ENCODE results near the gene DPH1. TPM values are rescaled to one million over a fixed set of nuclear protein-coding genes. Genes with fewer than 3 reads are reported as not detected.

The DPH1 gene
- total and polyA plus RNA-seq, 2 donors: 17.4 to 36.5 TPM

DNA sequence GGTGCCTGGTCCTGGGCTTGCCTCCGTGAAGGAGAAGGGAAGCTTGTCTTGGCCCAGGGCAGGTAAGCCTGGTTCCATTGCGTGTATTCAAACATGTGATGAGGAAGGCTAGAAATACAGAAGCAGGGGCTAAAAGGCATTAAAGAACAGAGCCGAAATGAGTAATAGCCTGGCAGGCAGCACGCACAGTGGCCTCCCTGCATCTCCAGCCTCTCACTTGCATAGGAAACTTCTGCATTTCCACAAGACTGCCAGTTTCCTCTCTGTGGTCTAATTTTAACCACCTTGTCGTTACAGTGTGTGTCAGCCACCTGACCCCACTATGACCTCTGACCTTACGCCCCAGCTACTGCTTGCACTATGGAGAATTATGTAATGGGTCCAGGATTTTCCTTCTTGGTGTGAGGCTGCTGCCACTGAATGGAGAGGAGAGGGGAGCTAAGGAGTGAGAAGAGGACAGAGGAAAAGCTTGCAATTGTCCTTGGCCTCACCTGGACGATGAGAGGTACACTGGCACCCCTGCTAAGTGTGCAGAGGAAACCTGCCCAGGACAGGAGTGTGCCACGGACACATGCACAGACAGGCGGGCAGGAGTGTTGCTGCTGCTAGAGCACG lies 57.8 kb downstream of the DPH1 start:
- no peaks in the 10 kb centered on the region for H3K36me3 ChIP-seq (ENCODE audit: insufficient read depth)
- DNase-seq (ENCODE audit: extremely low spot score): no peak
- H3K4me3 ChIP-seq (ENCODE audit: low read depth, low read length): no peak overlapping the region
- H3K27ac ChIP-seq (ENCODE audit: low read depth): no peak overlapping the region
- 65% methylated on average over 10 of the region's 10 CpGs for WGBS
- H3K4me1 ChIP-seq (ENCODE audit: insufficient read depth): no peaks in the 10 kb centered on the region

DNA sequence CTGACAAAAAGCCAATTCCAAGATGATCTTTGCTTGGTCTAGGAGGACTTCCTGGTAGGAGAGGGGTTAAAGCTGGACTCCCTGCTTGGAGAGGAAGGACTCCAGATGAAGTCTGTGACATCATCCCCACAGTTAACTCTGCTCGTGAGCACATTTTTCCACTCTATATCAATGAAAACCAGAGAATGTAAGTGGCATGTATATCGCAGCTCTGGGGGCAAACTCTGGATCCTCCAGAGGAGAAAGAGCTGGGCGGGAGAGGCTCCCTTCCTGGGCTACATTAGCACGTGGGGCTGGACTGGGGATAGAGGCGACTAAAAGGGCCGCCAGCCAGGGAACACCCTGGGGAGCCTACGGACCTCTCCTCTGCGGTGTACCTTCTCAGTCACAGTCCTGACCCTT lies 59.1 kb downstream of the DPH1 start:
- no peak for DNase-seq (ENCODE audit: extremely low spot score)
- Histone ChIP-seq H3K27ac (ENCODE audit: low read depth) (peak overlapping the region; percentile 63), H3K36me3 (ENCODE audit: insufficient read depth) (no peaks in the 10 kb centered on the region), H3K4me1 (ENCODE audit: insufficient read depth) (no peaks in the 10 kb centered on the region), H3K4me3 (ENCODE audit: low read depth, low read length) (peak overlapping the region; percentile 6)
- 8% methylated on average over 8 of the region's 8 CpGs for WGBS

DNA sequence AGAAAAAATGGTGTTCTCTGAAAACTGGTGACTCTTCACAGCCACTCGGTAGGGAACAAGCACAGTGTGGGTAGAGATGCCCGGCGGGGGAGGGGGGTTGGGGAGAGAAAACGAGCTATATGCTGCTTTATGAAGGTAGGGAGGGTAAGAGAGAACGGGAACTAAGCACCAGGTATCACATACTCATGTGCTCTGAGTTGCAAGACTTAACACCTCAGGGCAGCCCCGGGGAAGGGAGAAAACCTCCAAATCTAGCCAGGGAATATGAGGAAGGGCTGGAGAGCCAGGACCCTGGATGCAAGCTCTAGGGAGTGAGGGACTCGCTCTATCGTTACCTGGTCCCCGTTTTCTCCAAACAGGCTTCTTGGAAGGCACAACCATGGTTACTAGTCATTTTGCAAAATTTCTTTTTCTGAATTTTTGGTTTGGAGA lies 60.3 kb downstream of the DPH1 start:
- no peaks in the 10 kb centered on the region for H3K36me3 ChIP-seq (ENCODE audit: insufficient read depth)
- WGBS: 60% methylated on average over 9 of the region's 9 CpGs
- no peak for DNase-seq (ENCODE audit: extremely low spot score)
- H3K27ac ChIP-seq (ENCODE audit: low read depth): peak overlapping the region; percentile 53
- H3K4me3 ChIP-seq (ENCODE audit: low read depth, low read length): no peak overlapping the region
- H3K4me1 ChIP-seq (ENCODE audit: insufficient read depth): no peaks in the 10 kb centered on the region

DNA sequence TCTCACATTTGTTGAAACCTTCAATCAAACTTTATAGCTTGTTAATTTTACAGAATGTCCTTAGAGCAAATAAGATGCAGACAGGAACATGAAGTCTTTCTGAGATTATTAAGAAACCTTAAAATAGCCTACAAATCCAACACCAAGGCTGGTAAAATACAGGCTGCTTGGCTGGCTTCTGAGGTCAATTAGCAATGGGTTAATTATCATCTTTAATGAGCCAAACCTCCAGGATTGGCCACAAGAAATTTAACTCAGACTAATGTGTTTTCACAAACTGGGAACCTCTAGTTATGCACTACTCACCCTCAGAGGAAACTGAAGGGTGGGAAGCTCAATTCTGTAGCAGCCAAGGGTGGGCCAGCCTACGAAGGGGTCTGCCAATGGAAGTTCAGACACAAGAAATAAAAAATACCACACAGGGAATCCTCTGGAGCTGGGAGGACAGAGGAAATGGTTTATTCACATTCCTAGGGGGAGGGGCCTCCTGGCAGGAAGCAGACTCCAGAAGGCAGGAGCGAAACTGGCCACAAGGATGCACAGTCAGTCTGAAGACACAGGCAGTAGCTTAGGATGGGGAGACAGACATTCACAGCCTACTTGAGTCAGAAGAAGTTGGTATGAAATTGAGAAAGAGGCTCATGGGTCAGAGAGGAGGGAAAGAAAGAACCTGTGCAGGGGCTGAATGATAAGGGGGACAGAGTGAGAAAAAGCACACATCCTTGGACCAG lies 61.0 kb downstream of the DPH1 start:
- Histone ChIP-seq H3K4me3 (ENCODE audit: low read depth, low read length) (no peak overlapping the region), H3K4me1 (ENCODE audit: insufficient read depth) (no peaks in the 10 kb centered on the region), H3K27ac (ENCODE audit: low read depth) (peak overlapping the region; percentile 35), H3K36me3 (ENCODE audit: insufficient read depth) (no peaks in the 10 kb centered on the region)
- WGBS: 18% methylated on average over 2 of the region's 2 CpGs
- no peak for DNase-seq (ENCODE audit: extremely low spot score)

DNA sequence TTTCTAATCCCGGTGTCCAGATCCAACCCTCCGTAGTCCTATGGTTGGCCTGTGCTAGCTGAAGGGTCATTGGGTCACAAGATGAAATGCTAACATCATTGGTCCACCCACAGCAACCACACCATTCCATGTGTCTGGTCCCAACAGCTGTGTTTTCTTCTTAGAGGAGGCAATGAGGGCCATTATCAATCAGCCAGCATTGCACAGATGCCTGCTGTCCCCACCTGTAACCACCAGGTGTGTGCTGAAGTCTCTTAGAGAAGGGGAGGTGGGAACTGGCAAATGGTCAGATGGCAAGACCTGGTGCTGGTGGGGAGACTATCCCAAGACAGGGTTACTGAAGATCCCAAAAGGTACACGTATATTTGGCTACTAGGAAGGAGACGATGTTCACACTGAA lies 62.3 kb downstream of the DPH1 start:
- Histone ChIP-seq H3K27ac (ENCODE audit: low read depth) (no peak overlapping the region), H3K4me3 (ENCODE audit: low read depth, low read length) (no peak overlapping the region), H3K36me3 (ENCODE audit: insufficient read depth) (no peaks in the 10 kb centered on the region), H3K4me1 (ENCODE audit: insufficient read depth) (no peaks in the 10 kb centered on the region)
- WGBS: 76% methylated on average over 4 of the region's 4 CpGs
- no peak for DNase-seq (ENCODE audit: extremely low spot score)

DNA sequence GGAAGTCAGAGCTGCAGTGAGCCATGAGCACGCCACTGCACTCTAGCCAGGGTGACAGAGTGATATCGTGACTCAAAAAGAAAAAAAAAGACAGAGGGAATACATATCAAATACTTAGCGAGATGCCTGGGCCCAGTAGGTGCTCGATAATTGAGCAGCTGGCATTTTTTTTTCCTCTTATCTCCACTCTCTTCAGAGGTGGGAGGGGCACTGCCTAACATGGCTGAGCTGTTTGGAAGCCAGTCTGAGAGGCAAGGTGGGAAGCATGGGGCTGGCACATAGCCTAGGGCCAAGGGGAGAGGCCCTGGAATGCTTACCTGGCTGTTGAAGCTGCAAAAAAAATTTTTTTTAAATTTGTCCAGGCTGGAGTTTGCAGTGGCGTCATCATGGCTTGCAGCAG lies 63.4 kb downstream of the DPH1 start:
- H3K27ac ChIP-seq (ENCODE audit: low read depth): no peak overlapping the region
- 75% methylated on average over 5 of the region's 5 CpGs for WGBS

More for the DNA sequence above, 63.4 kb downstream of the DPH1 start:
- Histone ChIP-seq H3K4me3 (ENCODE audit: low read depth, low read length) (no peak overlapping the region), H3K36me3 (ENCODE audit: insufficient read depth) (no peaks in the 10 kb centered on the region), H3K4me1 (ENCODE audit: insufficient read depth) (no peaks in the 10 kb centered on the region)
- no peak for DNase-seq (ENCODE audit: extremely low spot score)

Small RNA genes within 50 kb of the gene (small RNA-seq; reads per million reads assigned to genes)
- gene AC090617.9 (not detected), gene MIR132 (19.6 reads per million, percentile 95 among the genes with 10 or more reads in this experiment), gene MIR212 (9.0 reads per million, percentile 93 among the genes with 10 or more reads in this experiment), gene OVCA2 (not detected)

Other genes starting within 250 kb of the DPH1 start
- 14.1 TPM for gene SMYD4, start 200.3 kb upstream of the DPH1 start, total RNA-seq
- gene SMYD4, start 200.3 kb upstream of the DPH1 start, polyA plus RNA-seq: 12.8 TPM
- gene RPA1, start 200.1 kb upstream of the DPH1 start, total RNA-seq: 23.9 TPM
- 46.3 TPM for gene RPA1, start 200.1 kb upstream of the DPH1 start, polyA plus RNA-seq
- 1.3 TPM for gene RTN4RL1, start 4.8 kb upstream of the DPH1 start, total RNA-seq
- 4.5 TPM for gene RTN4RL1, start 4.8 kb upstream of the DPH1 start, polyA plus RNA-seq
- gene OVCA2, start 11.9 kb downstream of the DPH1 start, total RNA-seq: 9.5 TPM
- 40.1 TPM for gene OVCA2, start 11.9 kb downstream of the DPH1 start, polyA plus RNA-seq
- 31.4 TPM for gene HIC1, start 24.9 kb downstream of the DPH1 start, total RNA-seq
- gene HIC1, start 24.9 kb downstream of the DPH1 start, polyA plus RNA-seq: 19.2 TPM